Right cardiac atrium (tissue), 5 donors: ENCODE results near the gene AOPEP. TPM values are rescaled to one million over a fixed set of nuclear protein-coding genes. Genes with fewer than 3 reads are reported as not detected.

Source experiments
- ATAC-seq, 2 donors: fragments of 200-7000 bp; cut with Tn5 transposase; one replicate each; pipeline versions ENCODE4 v1.8.0 to v1.9.1; 2020; ENCODE audit warnings: moderate library complexity in 2 of 2, mild to moderate bottlenecking in 1 of 2
- DNase-seq, 3 donors: peaks; one replicate each; pipeline ENCODE4 v3.0.0-alpha.2; 2020
- H3K27ac ChIP-seq: one replicate; pipeline ENCODE4 v1.5.1; 2013; ENCODE audit warnings: mild to moderate bottlenecking, low read length, control low read depth, moderate library complexity
- H3K27me3 ChIP-seq: one replicate; pipeline ENCODE4 v1.6.1; 2013; ENCODE audit not compliant: control insufficient read depth, insufficient read depth
- H3K4me1 ChIP-seq: one replicate; pipeline ENCODE4 v1.6.1; 2013; ENCODE audit warnings: low read length; ENCODE audit not compliant: control insufficient read depth, insufficient read depth
- H3K4me3 ChIP-seq: one replicate; pipeline ENCODE4 v1.5.1; 2013; ENCODE audit warnings: low read length, control low read depth
- H3K9me3 ChIP-seq: one replicate; pipeline ENCODE4 v1.6.1; 2013; ENCODE audit warnings: low read length; ENCODE audit not compliant: control insufficient read depth
- WGBS: extraction: QIAGEN DNeasy Blood & Tissue Kit; methylation state at CpG from one replicate; pipeline ENCODE4 v1.1.7; 2013; 5-methylcytosine and 5-hydroxymethylcytosine counted together
- intact Hi-C, 4 donors: fragments of 100-400 bp; cut with DNase I; formaldehyde crosslinking; loops; one replicate each; pipeline versions ENCODE4 v1.11.0 to v1.14.0; 2022 to 2023
- polyA plus RNA-seq: library from polyadenylated mRNA; stranded (reverse); fragments of 200-250 nt; gene quantifications from one replicate; pipeline ENCODE4 v1.2.3, GENCODE V29; 2013
- total RNA-seq, 4 donors: library from RNA; stranded (reverse); fragmentation: NEBNext Ultra II Directional; extraction: Animal tissue kit (Norgen Biotek cat#: 25700); gene quantifications; one replicate each; pipeline ENCODE4 v1.2.1, GENCODE V29; 2021
- donor health status: healthy with polysubstance abuse.
- donor health status: DM: no; HTN: yes; CAD: no.
- donor health status: DM: no; HTN: no; CAD: no.
- donor health status: DM: no; HTN: yes; CAD: no; lungs with severe emphysema.
- donor health status: DM: yes; HTN: yes; CAD: no.

Gene AOPEP
- total and polyA plus RNA-seq, 5 donors = 124 to 170 (median 154) TPM

DNA sequence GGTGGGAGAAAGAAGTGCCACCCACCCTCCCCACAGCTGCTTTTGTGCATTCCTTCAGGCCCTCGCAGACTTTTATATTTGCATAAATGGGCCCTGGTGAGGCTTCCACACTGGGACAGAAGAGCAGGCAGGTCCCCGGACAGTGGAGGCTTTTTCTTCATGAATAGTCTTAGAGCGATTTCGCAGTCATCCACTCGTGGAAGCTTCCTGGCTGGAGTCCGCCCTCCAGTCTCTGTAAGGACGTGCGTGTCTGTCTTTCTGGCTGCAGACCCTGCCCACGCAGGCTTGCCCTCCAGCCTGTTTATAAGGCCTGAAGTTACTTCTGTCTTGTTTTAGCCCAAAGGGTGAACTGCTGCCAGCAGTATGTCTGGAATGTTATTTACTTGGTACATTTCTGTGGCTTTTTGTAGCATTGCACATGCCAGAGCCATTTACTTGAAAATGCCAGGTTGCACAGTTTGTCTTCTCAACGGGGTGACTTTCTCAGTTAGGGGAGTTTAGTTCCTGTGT lies 195.7 kb downstream of the AOPEP start:
- no peaks in the 10 kb centered on the region for H3K27me3 ChIP-seq
- H3K27ac ChIP-seq = peak overlapping the region; percentile 90
- no peaks in the 10 kb centered on the region for H3K9me3 ChIP-seq
- H3K4me1 ChIP-seq = peaks cover 18% of the 10 kb centered on the region
- 43% methylated on average over 10 of the region's 10 CpGs for WGBS
- DNase-seq = peak in 2 of 3 donors; percentile 49 to 79
- intact Hi-C loops = no loop called here
- ATAC-seq = peak; percentile 34 to 59
- no peak overlapping the region for H3K4me3 ChIP-seq

DNA sequence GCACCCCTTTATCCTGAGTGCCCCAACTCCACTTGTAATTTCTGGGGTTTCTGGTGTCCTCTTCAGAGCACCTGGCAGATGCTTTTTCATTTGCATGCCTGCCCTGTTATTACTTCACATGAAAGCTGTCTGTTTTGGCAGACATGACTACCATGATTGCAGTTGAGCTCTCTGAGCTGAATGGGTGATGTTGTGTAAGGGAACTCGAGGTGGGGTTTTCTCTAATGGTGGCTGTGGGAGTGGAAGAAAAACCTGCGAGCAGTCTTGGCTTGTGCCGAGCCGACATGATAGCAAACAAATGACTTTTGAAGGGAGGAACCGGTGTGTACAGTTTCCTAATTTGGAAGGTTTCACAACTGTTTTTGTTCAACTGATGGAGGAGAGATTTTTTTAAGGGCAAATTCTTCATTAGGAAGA lies 196.2 kb downstream of the AOPEP start:
- peaks cover 18% of the 10 kb centered on the region for H3K4me1 ChIP-seq
- intact Hi-C loops = no loop called here
- WGBS = 31% methylated on average over 5 of the region's 5 CpGs
- peak overlapping the region; percentile 54 for H3K27ac ChIP-seq
- ATAC-seq = peak; percentile 36 to 44
- no peaks in the 10 kb centered on the region for H3K27me3 ChIP-seq
- no peak for DNase-seq
- H3K4me3 ChIP-seq = no peak overlapping the region
- no peaks in the 10 kb centered on the region for H3K9me3 ChIP-seq

DNA sequence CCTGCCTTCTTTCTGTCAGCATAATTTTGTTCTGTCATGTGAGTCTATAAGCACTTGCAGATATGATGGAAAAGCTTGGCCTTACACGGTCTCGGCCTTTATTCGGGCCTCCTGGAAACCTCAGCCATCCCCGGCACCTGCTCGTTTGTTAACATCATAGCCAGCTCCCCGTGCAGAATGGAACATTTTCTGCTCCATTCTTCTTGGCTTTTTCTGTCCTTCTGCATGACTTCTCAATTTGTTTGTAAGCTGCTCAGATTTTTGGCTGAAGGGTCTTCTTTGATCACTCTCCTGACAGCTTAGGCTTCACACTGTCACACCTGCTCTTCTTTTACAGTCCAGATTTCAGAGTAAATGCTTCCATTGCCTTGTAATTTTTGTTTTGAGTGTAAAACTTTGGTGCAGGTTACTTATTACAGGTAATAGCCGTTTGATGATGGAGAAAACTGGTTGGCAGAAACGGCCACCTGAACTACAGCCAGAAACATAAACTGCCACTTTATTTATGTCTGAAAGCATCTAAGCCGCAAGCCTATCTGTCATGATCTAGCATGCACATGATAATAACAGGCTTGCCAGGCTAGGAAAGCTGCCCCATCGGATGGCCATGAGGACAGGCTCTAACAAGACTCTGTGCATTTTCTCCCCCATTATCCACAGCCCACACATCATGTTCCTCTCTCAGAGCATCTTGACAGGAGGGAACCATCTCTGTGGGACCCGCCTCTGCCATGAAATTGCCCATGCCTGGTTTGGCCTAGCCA lies 197.0 kb downstream of the AOPEP start:
- Histone ChIP-seq H3K9me3 (no peaks in the 10 kb centered on the region), H3K4me3 (no peak overlapping the region), H3K27ac (peak overlapping the region; percentile 15), H3K4me1 (peaks cover 18% of the 10 kb centered on the region), H3K27me3 (no peaks in the 10 kb centered on the region)
- ATAC-seq (no peak), DNase-seq (no peak)
- WGBS = 92% methylated on average over 11 of the region's 11 CpGs
- intact Hi-C loops = no loop called here

DNA sequence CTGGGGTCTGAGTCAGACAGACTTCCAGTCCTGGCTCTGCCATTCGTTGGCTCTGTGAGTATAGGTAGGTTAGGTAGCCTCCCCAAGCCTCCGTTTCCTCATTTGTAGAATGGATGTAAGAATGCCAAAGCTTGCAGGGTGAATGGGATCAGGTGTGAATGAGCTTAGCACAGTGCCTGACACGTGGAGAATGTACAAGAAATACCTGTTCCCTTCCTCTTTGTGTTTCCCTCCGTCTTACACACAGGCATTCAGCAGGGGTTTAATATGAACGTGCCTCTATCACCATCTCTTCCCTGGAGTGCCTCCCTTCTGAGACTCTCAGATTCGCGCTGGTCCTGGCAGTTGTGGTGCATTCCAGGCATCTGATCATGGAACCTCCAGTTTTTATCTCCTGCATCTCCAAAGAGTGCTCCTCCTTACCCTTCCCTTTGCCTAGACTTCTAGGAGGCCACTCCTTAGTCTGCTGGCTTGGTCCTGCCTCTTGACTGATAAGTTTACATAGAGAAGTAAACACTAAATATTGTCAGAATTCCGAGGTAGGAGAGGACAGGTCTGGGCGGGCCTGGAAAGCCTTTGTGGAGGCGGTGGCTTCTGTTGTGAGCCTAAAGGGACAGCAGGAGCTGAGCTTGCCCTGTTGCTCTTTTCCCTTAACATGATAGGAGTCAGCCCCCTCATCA lies 199.4 kb downstream of the AOPEP start:
- no peak for DNase-seq
- no peak for ATAC-seq
- H3K9me3 ChIP-seq = no peaks in the 10 kb centered on the region
- intact Hi-C loops = no loop called here
- WGBS = 94% methylated on average over 10 of the region's 10 CpGs
- H3K27me3 ChIP-seq = no peaks in the 10 kb centered on the region
- no peak overlapping the region for H3K27ac ChIP-seq
- H3K4me3 ChIP-seq = no peak overlapping the region
- peaks cover 27% of the 10 kb centered on the region for H3K4me1 ChIP-seq

DNA sequence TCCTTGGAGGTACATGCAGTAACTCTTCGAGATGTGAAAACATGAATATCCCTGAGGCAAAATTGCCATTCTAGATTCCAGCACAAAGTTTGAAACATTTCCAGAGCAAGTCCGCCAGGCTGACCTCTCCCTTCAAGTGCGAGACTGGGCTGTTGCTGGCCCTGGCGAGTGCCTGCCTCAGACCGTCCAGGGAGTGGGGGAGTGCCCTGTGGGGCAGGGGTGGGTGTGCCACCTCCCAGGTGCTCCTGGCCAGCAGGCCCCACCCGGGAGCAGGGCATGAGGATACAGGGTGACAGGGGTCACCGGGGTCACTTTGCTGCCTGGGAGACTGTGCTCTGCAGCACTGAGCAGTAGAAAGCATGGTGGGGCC lies 199.9 kb downstream of the AOPEP start:
- intact Hi-C loops = no loop called here
- DNase-seq (no peak), ATAC-seq (no peak)
- H3K27me3 ChIP-seq = no peaks in the 10 kb centered on the region
- no peak overlapping the region for H3K27ac ChIP-seq
- H3K4me1 ChIP-seq = peaks cover 27% of the 10 kb centered on the region
- H3K9me3 ChIP-seq = no peaks in the 10 kb centered on the region
- 88% methylated on average over 7 of the region's 7 CpGs for WGBS
- H3K4me3 ChIP-seq = no peak overlapping the region

DNA sequence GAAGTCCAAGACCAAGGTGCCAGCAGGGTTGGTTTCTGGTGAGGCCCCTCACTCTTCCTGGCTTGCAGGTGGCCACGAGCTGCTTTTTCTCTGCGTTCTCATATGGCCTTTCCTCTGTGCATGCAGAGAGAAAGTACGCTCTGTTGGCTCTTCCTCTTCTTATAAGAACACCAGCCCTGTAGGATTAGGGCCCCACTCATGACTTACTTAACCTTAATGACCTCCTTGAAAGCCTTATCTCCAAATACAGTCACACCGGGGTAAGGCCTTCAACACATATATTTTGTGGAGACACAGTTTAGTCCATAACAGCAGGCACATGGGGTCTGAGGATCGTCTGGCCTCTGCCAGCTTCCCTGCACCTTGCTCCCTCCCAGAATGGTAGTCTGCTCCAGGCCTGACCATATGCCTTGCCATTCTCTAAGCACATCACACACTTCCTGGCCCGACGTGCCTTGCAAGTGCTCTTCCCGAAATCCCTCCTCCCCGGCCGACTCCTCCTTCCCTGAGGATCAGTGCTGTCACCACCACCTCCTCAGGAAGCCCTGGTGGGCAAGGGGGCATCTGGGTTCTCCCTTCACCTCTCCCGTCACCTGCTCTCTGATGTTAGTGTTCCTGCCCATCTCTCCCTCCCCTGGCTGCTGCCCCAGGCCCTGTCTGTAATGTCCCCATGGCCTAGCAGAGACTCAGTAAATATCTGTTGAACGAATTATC lies 200.7 kb downstream of the AOPEP start:
- DNase-seq (no peak), ATAC-seq (no peak)
- Histone ChIP-seq H3K27me3 (no peaks in the 10 kb centered on the region), H3K27ac (no peak overlapping the region), H3K9me3 (no peaks in the 10 kb centered on the region), H3K4me3 (no peak overlapping the region), H3K4me1 (peaks cover 22% of the 10 kb centered on the region)
- 93% methylated on average over 12 of the region's 12 CpGs for WGBS
- intact Hi-C loops = no loop called here

DNA sequence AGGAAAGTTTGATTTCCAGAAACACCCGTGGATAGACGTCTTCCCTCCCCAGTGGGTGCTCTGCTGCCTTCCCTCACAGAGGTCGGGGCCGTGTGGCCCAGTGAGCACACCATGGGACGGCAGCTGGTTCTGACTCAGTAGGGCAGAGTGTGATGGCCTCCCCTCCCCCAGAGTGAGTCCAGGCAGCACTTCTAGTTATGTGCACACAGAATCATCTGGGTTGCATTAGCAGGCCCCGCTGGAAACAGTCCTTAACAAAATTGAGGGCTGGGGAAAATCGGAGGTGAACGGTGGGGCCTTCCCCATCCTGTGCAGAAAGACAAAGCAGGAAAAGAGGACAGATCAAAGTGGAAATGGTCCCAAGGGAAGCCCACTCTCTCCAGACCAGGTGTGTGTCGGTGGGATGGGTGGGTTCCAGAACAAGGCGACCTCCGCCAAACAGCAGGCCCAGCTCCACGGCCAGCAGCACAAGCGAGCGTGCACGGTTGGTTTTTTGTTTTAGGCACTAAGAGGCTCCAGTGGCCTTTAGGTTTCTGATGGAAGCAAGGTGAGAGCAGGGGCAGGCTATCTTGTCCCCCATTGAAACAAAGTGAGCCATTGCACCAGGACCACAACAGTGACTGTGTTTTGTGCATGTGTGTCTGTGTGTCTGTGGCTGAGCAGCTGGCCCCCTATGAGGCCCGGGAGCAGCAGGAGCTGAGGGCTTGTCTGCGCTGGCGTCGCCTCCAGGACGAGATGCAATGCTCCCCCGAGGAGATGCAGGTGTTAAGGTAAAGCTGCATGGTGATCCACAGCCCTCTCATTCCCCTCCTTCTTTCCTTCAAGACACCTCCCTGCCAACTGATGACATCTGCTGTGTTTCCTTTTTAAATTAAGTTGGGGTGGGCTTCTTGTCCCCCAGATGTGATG lies 201.5 kb downstream of the AOPEP start:
- 92% methylated on average over 21 of the region's 21 CpGs for WGBS
- no peak overlapping the region for H3K27ac ChIP-seq
- H3K27me3 ChIP-seq = no peaks in the 10 kb centered on the region
- peaks cover 16% of the 10 kb centered on the region for H3K4me1 ChIP-seq
- no peak overlapping the region for H3K4me3 ChIP-seq
- ATAC-seq (no peak), DNase-seq (no peak)
- H3K9me3 ChIP-seq = no peaks in the 10 kb centered on the region
- intact Hi-C loops = no loop called here

DNA sequence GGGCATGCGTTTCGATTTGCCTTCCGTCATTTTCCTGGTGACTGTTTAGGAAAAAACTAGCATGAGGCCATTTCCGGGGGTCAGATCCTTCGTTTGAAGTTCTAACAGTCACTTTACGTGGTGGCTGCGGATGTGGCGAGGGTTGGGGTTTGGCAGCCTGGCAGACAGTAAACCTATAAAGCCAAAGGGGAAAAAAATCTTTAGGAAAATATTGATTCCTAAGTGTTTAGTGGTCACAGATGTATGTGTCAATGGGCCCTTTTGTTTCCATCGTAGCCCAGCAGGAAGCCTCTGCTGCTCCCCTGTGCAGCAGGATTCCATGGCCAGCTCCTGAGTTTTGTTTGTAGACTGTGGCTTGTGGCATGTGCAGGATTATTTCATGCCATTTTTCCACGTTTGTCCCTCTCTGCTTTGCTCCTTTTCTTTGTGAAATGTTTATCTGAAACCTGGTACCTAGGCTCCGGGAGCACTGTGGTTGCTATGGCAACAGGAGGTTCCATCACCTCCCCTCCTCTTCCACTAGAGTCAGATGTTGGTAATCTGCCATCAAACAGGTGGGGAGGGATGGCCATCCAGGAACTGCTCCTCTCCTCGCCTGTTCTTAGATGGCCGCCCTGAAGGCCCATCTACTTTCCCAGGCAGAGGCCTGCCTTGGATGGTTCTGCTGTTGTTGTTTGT lies 202.3 kb downstream of the AOPEP start:
- no peaks in the 10 kb centered on the region for H3K27me3 ChIP-seq
- H3K4me1 ChIP-seq = peaks cover 13% of the 10 kb centered on the region
- H3K9me3 ChIP-seq = no peaks in the 10 kb centered on the region
- no peak for DNase-seq
- 76% methylated on average over 13 of the region's 13 CpGs for WGBS
- H3K4me3 ChIP-seq = no peak overlapping the region
- intact Hi-C loops = no loop called here
- H3K27ac ChIP-seq = peak overlapping the region; percentile 73
- ATAC-seq = peak in 1 of 2 donors; percentile 2

DNA sequence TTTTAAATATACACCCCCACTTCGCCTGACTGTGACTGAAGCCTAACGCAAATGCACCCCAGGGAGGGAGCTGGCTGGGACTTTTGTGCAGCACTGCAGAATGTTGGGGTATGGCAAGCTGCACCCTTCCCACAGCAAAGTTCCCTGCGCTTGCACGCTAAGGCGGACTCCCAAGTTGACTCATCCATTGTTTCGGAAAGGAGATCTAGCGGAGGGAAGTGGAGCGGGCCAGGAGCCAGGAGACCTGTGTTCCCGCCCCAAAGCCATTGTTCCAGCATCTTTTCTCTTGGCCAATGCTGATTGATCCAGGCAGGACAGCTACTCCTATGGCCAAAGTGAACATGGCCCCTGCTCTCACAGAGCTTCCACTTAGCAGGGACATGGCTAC lies 202.9 kb downstream of the AOPEP start:
- Histone ChIP-seq H3K27ac (peak overlapping the region; percentile 1), H3K27me3 (no peaks in the 10 kb centered on the region), H3K4me3 (no peak overlapping the region), H3K4me1 (peaks cover 13% of the 10 kb centered on the region), H3K9me3 (no peaks in the 10 kb centered on the region)
- 76% methylated on average over 9 of the region's 9 CpGs for WGBS
- DNase-seq (peak; percentile 77 to 85 (median 84)), ATAC-seq (peak; percentile 70 to 93)
- intact Hi-C loops = no loop called here

DNA sequence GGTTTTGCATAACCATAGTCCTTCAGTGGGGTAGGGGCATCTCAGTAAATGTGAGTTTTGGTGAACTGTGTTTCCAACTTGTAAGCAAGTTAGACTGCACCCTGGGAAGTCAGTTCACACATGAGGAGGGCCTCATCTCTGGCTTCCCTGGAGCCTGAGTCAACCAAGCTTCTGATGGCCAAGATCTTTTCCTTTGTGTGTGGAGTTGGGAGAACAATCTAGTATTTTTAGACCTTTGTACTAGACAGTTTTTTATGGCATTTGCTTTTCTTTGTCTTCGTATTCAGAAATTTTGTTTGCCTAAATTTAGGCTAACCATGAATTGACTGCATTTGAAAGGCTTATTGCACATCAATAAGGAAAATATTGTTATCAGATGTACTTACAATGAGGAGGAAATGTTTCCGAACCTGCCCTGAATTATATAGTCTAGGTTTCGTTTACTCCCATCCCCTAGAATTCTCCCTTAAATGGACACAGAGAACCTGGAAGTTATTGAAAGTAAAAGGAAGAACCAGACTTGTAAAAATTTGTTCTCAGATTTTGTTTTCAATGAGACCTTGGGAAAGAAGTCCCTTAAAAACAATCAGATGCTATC lies 204.6 kb downstream of the AOPEP start:
- ATAC-seq (no peak), DNase-seq (no peak)
- H3K9me3 ChIP-seq = no peaks in the 10 kb centered on the region
- no peak overlapping the region for H3K4me3 ChIP-seq
- H3K27me3 ChIP-seq = no peaks in the 10 kb centered on the region
- WGBS = 84% methylated on average over 3 of the region's 3 CpGs
- intact Hi-C loops = no loop called here
- H3K27ac ChIP-seq = peak overlapping the region; percentile 7
- peaks cover 13% of the 10 kb centered on the region for H3K4me1 ChIP-seq
